Spleen (tissue), 7 donors: ENCODE results near the gene FAM228B.

Experiments used
- CTCF ChIP-seq, 11 experiments: fragments of 200-600 bp in 7 of 11; fragments of 450-650 bp in 4 of 11; sonication (generic) in 4 of 11; IDR thresholded peaks in 8 of 11; conservative IDR thresholded peaks in 3 of 11; 1 replicate in 7 of 11; 2 replicates in 4 of 11; pipeline versions ENCODE4 v1.4.0 to v1.8.0; 2016 to 2021; ENCODE audit warnings: antibody characterized with exemption in 11 of 11, inconsistent platforms in 4 of 11, mild to moderate bottlenecking in 1 of 11
- POLR2AphosphoS5 ChIP-seq, 3 donors: sonication (generic); formaldehyde crosslinking; IDR thresholded peaks; one replicate each; pipeline ENCODE4 v1.5.1; 2017; ENCODE audit warnings: antibody characterized with exemption in 3 of 3
- donor health status: DM: no; HTN: no; CAD: no; lungs with moderate emphysema.
- donor health status: DM: no; HTN: no; CAD: no.
- donor health status: DM: no; HTN: no; CAD: no.

DNA sequence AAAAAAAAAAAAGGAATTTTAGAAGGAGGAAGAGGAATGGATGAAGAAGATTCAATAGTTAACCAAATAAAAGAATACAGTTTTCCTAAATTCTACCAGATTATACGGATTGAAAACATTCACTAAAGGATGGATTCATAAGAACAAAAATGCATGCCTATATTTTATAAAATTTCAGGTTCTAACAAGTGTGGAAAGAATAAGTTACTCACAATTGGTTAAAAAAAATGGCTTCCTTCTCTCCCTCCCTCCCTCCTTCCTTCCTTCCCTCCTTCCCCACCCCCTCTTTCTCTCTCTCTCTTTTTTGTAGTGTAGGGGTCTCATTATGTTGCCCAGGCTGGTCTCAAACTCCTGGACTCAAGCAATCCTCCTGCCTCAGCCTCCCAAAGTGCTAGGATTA is 37.0 kb upstream of the FAM228B start:
- TF ChIP-seq CTCF (IDR thresholded peaks at IDR 0.05 in 8 of 11, conservative IDR thresholded peaks at IDR 0.05 in 3 of 11), result no peak
- TF ChIP-seq POLR2AphosphoS5 (IDR thresholded peaks at IDR 0.05), result no peak
